IMR-90 (cell line): ENCODE measurements around the gene SNX32. TPM values are rescaled to one million over a fixed set of nuclear protein-coding genes. Genes with fewer than 3 reads are reported as not detected.

Experiments
- ATAC-seq: fragments of 200-7000 bp; cut with Tn5 transposase; 2 replicates; pipeline ENCODE4 v1.9.1; 2020; ENCODE audit warnings: low read depth, mild to moderate bottlenecking, moderate library complexity
- BruUV-seq: library from RNA; stranded (reverse); fragments of 400-500 nt; replicated peaks from 2 replicates; lab custom pipeline; 2021; lab: Mats Ljungman, UMichigan
- CTCF ChIA-PET: fragments of 300-600 bp; formaldehyde crosslinking; extraction: SDS; loops from one replicate; lab custom pipeline; 2021; ENCODE audit warnings: antibody characterized with exemption; lab: Yijun Ruan, JAX
- POLR2A ChIA-PET: fragments of 300-600 bp; sonication (Branson Sonifier 250); formaldehyde crosslinking; loops from one replicate; lab custom pipeline; 2022; ENCODE audit warnings: antibody characterized with exemption; ENCODE audit not compliant: unreplicated experiment; lab: Charles Lee
- DNase-seq: peaks from one replicate; pipeline ENCODE4 v3.0.0; 2013
- H2AFZ ChIP-seq: replicated peaks from 2 replicates; pipeline ENCODE3; 2013; ENCODE audit warnings: low read length, mild to moderate bottlenecking; ENCODE audit not compliant: poor library complexity
- H2AK5ac ChIP-seq: 2 replicates; pipeline ENCODE4 v1.6.1; 2013; ENCODE audit warnings: low read depth, low read length, inconsistent platforms
- H2AK9ac ChIP-seq: replicated peaks from 2 replicates; pipeline ENCODE3; 2013; ENCODE audit warnings: mild to moderate bottlenecking, low read depth, low read length, moderate library complexity; ENCODE audit not compliant: poor library complexity
- H2BK120ac ChIP-seq: 2 replicates; pipeline ENCODE4 v1.6.1; 2013; ENCODE audit warnings: low read depth, low read length, inconsistent platforms
- H2BK15ac ChIP-seq: 3 replicates; pipeline ENCODE4 v1.6.1; 2013; ENCODE audit warnings: low read depth, low read length, inconsistent platforms
- H2BK20ac ChIP-seq: 2 replicates; pipeline ENCODE4 v1.6.1; 2013; ENCODE audit warnings: low read depth, mild to moderate bottlenecking, inconsistent platforms, low read length, moderate library complexity
- H2BK5ac ChIP-seq: 2 replicates; pipeline ENCODE4 v1.6.1; 2013; ENCODE audit warnings: mild to moderate bottlenecking, low read depth, low read length, inconsistent platforms; ENCODE audit not compliant: poor library complexity, severe bottlenecking
- H3K14ac ChIP-seq: replicated peaks from 2 replicates; pipeline ENCODE4 v1.6.1; 2013; ENCODE audit warnings: low read depth, low read length, inconsistent platforms
- H3K18ac ChIP-seq: 2 replicates; pipeline ENCODE4 v1.6.1; 2013; ENCODE audit warnings: low read depth, low read length, control low read depth
- H3K23ac ChIP-seq: 2 replicates; pipeline ENCODE4 v1.6.1; 2013; ENCODE audit warnings: low read depth, low read length, inconsistent platforms
- H3K27ac ChIP-seq: 2 replicates; pipeline ENCODE4 v1.5.1; 2013; ENCODE audit warnings: mild to moderate bottlenecking, control low read depth, low read length; ENCODE audit not compliant: insufficient read depth
- H3K27me3 ChIP-seq: 2 replicates; pipeline ENCODE4 v1.6.1; 2013; ENCODE audit warnings: low read length; ENCODE audit not compliant: control insufficient read depth, insufficient read depth
- H3K36me3 ChIP-seq: 2 replicates; pipeline ENCODE4 v1.6.1; 2013; ENCODE audit warnings: low read length, mixed read lengths; ENCODE audit not compliant: control insufficient read depth, insufficient read depth
- H3K4ac ChIP-seq: 2 replicates; pipeline ENCODE4 v1.6.1; 2013; ENCODE audit warnings: low read depth, low read length, inconsistent platforms
- H3K4me1 ChIP-seq: 2 replicates; pipeline ENCODE4 v1.6.1; 2013; ENCODE audit warnings: low read length, mixed read lengths; ENCODE audit not compliant: control insufficient read depth, insufficient read depth
- H3K4me2 ChIP-seq: 2 replicates; pipeline ENCODE4 v1.6.1; 2013; ENCODE audit warnings: low read depth, mild to moderate bottlenecking, control low read depth, low read length, moderate library complexity
- H3K4me3 ChIP-seq: 2 replicates; pipeline ENCODE4 v1.5.1; 2013; ENCODE audit warnings: low read depth, mild to moderate bottlenecking, control low read depth, low read length, moderate library complexity; ENCODE audit not compliant: insufficient read depth
- H3K56ac ChIP-seq: 2 replicates; pipeline ENCODE4 v1.6.1; 2013; ENCODE audit warnings: low read length, inconsistent platforms; ENCODE audit not compliant: insufficient read depth; ENCODE audit errors: extremely low read depth
- H3K79me1 ChIP-seq, 2 experiments: 2 replicates each; pipeline ENCODE4 v1.6.1; 2013; ENCODE audit warnings: low read length in 2 of 2, inconsistent platforms in 1 of 2, low read depth in 1 of 2
- H3K9ac ChIP-seq: 2 replicates; pipeline ENCODE4 v1.6.1; 2013; ENCODE audit warnings: low read depth, low read length, control low read depth
- H3K9me1 ChIP-seq: 2 replicates; pipeline ENCODE4 v1.6.1; 2013; ENCODE audit warnings: low read length, inconsistent platforms; ENCODE audit not compliant: insufficient read depth
- H3K9me3 ChIP-seq: 2 replicates; pipeline ENCODE4 v1.6.1; 2013; ENCODE audit warnings: low read length; ENCODE audit not compliant: control insufficient read depth, insufficient read depth
- H4K20me1 ChIP-seq: 2 replicates; pipeline ENCODE4 v1.6.1; 2013; ENCODE audit warnings: low read length, inconsistent platforms; ENCODE audit not compliant: insufficient read depth
- H4K5ac ChIP-seq: 2 replicates; pipeline ENCODE4 v1.6.1; 2013; ENCODE audit warnings: mild to moderate bottlenecking, low read depth, low read length, control low read depth
- H4K8ac ChIP-seq, 2 experiments: 2 replicates each; pipeline ENCODE4 v1.6.1; 2013; ENCODE audit warnings: low read depth in 2 of 2, low read length in 2 of 2, control low read depth in 1 of 2, inconsistent platforms in 1 of 2
- H4K91ac ChIP-seq: 2 replicates; pipeline ENCODE4 v1.6.1; 2013; ENCODE audit warnings: low read depth, low read length, inconsistent platforms; ENCODE audit not compliant: insufficient read depth
- BHLHE40 ChIP-seq: fragments of 150-350 bp; IDR thresholded peaks from 2 replicates; pipeline ENCODE4 v1.6.1; 2016; ENCODE audit warnings: mild to moderate bottlenecking, low read depth, low read length
- RCOR1 ChIP-seq: IDR thresholded peaks from 2 replicates; pipeline ENCODE4 v1.6.1; 2012; ENCODE audit warnings: mild to moderate bottlenecking, low read length, improper control_type of control experiment; ENCODE audit not compliant: insufficient replicate concordance
- WGBS, 2 experiments: methylation state at CpG; one replicate each; pipeline versions ENCODE4 v1.1.5 to v1.1.7; 2013; ENCODE audit warnings: missing lambda C conversion rate in 2 of 2; ENCODE audit not compliant: insufficient read length in 1 of 2; ENCODE audit errors: extremely low coverage in 2 of 2; 5-methylcytosine and 5-hydroxymethylcytosine counted together
- dilution Hi-C: fragments of 300-500 bp; cut with HindIII; formaldehyde crosslinking; loops from one replicate; pipeline ENCODE4 v1.14.3; 2018; ENCODE audit warnings: low sequenced_read_pairs; ENCODE audit not compliant: unreplicated experiment
- in situ Hi-C: fragments of 300-500 bp; cut with MboI; formaldehyde crosslinking; loops from 3 replicates; pipeline ENCODE4 v1.14.3; 2019; ENCODE audit warnings: low sequenced_read_pairs, inconsistent platforms, mixed read lengths
- intact Hi-C: fragments of 100-400 bp; cut with micrococcal nuclease; formaldehyde crosslinking; loops from 2 replicates; pipeline ENCODE4 v1.10.0; 2022
- polyA plus RNA-seq, 3 experiments: library from polyadenylated mRNA; depleted of rRNA; stranded (reverse); fragments of >200 nt; gene quantifications; 2 replicates each; pipeline ENCODE4 v1.2.3, GENCODE V29; 2012; ENCODE audit warnings: low replicate concordance in 1 of 3
- total RNA-seq: library from RNA; depleted of rRNA; stranded (reverse); fragments of >200 nt; gene quantifications from 2 replicates; pipeline ENCODE4 v1.2.3, GENCODE V29; 2012

Gene SNX32
- total and polyA plus RNA-seq, 2 of the 4 experiments (the other 2 are of a cell fraction): 0.36 to 0.79 TPM

DNA sequence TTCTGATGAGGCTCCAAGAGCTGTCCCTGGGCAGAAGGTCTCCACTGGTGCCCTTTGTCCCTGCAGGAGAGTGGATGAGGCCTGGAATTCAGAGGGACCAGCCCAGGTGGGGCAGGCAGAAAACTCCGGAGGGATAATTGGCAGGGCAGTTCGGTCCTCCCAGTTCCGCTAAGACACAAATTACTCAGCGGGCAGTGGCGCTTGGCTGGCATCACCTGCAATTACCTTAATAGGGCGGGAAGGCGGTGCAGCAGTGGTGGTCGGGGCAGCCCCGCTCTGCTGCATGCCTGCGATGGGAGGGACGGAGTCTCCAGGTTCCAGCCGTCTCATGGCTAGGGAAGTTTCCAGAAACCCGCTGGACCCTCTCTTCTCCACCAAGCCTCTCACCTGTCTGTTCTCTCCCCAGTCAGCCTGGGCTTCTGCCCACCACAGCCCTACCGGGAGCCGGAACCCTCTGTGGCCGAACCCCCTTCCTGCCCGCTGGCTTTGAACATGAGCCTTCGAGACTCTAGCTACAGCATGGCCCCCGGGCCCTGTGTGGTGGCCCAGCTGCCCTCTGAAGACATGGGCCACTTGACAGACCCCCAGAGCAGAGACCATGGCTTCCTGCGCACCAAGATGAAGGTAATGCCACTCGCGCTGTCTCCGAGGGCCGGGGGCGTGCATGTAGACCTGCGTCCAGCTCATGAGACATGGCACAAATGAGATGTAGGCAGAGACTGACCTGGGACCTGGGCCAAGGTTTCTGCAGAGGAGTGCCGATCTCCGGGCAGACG lies 40.0 kb upstream of the SNX32 start:
- TF ChIP-seq RCOR1 (no peak), BHLHE40 (no peak)
- H2BK5ac ChIP-seq: no peak overlapping the region
- H4K5ac ChIP-seq: no peak overlapping the region
- no peak overlapping the region for H3K4me2 ChIP-seq
- H3K4ac ChIP-seq: no peak overlapping the region
- H3K18ac ChIP-seq: no peak overlapping the region
- no peaks in the 10 kb centered on the region for H3K79me1 ChIP-seq
- no peak overlapping the region for H3K9ac ChIP-seq
- ATAC-seq (no peak), DNase-seq (no peak)
- no TSS peak for BruUV-seq
- no peak overlapping the region for H2BK15ac ChIP-seq
- H3K4me1 ChIP-seq: peaks cover 5% of the 10 kb centered on the region; the same call in 1 of the 2 replicates
- ChIA-PET POLR2A (no interaction called here), CTCF (no interaction called here)
- dilution Hi-C loops (no loop called here), in situ Hi-C loops (no loop called here), intact Hi-C loops (no loop called here)
- H2BK120ac ChIP-seq: no peak overlapping the region
- no peaks in the 10 kb centered on the region for H3K9me3 ChIP-seq
- no peaks in the 10 kb centered on the region for H3K36me3 ChIP-seq
- H3K14ac ChIP-seq: no peak overlapping the region
- H2AFZ ChIP-seq: no peak overlapping the region
- no peak overlapping the region for H3K23ac ChIP-seq
- no peak overlapping the region for H2AK5ac ChIP-seq
- no peaks in the 10 kb centered on the region for H4K20me1 ChIP-seq
- no peak overlapping the region for H3K27ac ChIP-seq
- no peak overlapping the region for H3K56ac ChIP-seq
- no peak overlapping the region for H4K8ac ChIP-seq
- H4K91ac ChIP-seq: no peak overlapping the region
- H2AK9ac ChIP-seq: no peak overlapping the region
- no peaks in the 10 kb centered on the region for H3K9me1 ChIP-seq
- H2BK20ac ChIP-seq: no peak overlapping the region
- 92% methylated on average over 14 of the region's 29 CpGs; no CpG with 5 or more reads in 1 of the 2 experiments for WGBS, 2 experiments
- H3K4me3 ChIP-seq: no peak overlapping the region
- H3K27me3 ChIP-seq: peaks cover 75% of the 10 kb centered on the region
